GM12878 (cell line): Measurements from ENCODE around the gene C1orf35. TPM values are rescaled to one million over a fixed set of nuclear protein-coding genes. Genes with fewer than 3 reads are reported as not detected.

Experiments
- BACH1 ChIP-seq: fragments of 450-650 bp; IDR thresholded peaks from 2 replicates; pipeline ENCODE4 v1.6.1; 2017; ENCODE audit warnings: mild to moderate bottlenecking, borderline replicate concordance
- CBX3 ChIP-seq: fragments of 200-600 bp; sonication (generic); IDR thresholded peaks from 2 replicates; pipeline ENCODE4 v1.6.1; 2016; ENCODE audit warnings: low read depth, borderline replicate concordance
- CHD4 ChIP-seq: fragments of 200-600 bp; sonication (generic); IDR thresholded peaks from 2 replicates; pipeline ENCODE4 v1.6.1; 2016; ENCODE audit warnings: mild to moderate bottlenecking
- ETV6 ChIP-seq, 2 experiments: fragments of 450-650 bp in 1 of 2; IDR thresholded peaks in 1 of 2; conservative IDR thresholded peaks in 1 of 2; 2 replicates each; pipeline ENCODE4 v1.6.1; 2014; ENCODE audit warnings: antibody characterized with exemption in 1 of 2, borderline replicate concordance in 1 of 2, low read depth in 1 of 2, mild to moderate bottlenecking in 1 of 2, moderate library complexity in 1 of 2
- EZH2 ChIP-seq: IDR thresholded peaks from 2 replicates; pipeline ENCODE4 v1.6.1; 2012; ENCODE audit warnings: low read depth, mild to moderate bottlenecking, control low read depth, inconsistent platforms, low read length, borderline replicate concordance; ENCODE audit not compliant: control insufficient read depth
- NFYB ChIP-seq: IDR thresholded peaks from 2 replicates; pipeline ENCODE4 v1.6.1; 2011; ENCODE audit warnings: low read depth, mild to moderate bottlenecking, low read length, improper control_type of control experiment, moderate library complexity; ENCODE audit not compliant: insufficient read depth
- SIN3A ChIP-seq: IDR thresholded peaks from 2 replicates; pipeline ENCODE4 v1.6.1; 2012; ENCODE audit warnings: low read depth, low read length, improper control_type of control experiment
- SMAD5 ChIP-seq: IDR thresholded peaks from 2 replicates; pipeline ENCODE4 v1.6.1; 2016; ENCODE audit warnings: antibody characterized with exemption, low read depth
- SREBF2 ChIP-seq: IDR thresholded peaks from 2 replicates; pipeline ENCODE4 v1.6.1; 2012; ENCODE audit warnings: mild to moderate bottlenecking, low read length
- ZNF217 ChIP-seq: fragments of 450-650 bp; IDR thresholded peaks from 2 replicates; pipeline ENCODE4 v1.6.1; 2017; ENCODE audit warnings: antibody characterized with exemption, mild to moderate bottlenecking
- ZNF384 ChIP-seq: IDR thresholded peaks from 2 replicates; pipeline ENCODE4 v1.6.1; 2012; ENCODE audit warnings: low read depth, mild to moderate bottlenecking, low read length, improper control_type of control experiment, borderline replicate concordance
- polyA plus RNA-seq, 11 experiments: library from polyadenylated mRNA; depleted of rRNA in 4 of 11; unstranded in 6 of 11; stranded (reverse) in 5 of 11; fragments of >200 nt; fragmentation: Nextera tagmentation in 4 of 11; fragmentation: Illumina TruSeq in 1 of 11; extraction: Ambion mirVana in 4 of 11; extraction: Trizol in 1 of 11; gene quantifications; 1 replicate in 1 of 11; 2 replicates in 10 of 11; pipeline versions ENCODE4 v1.2.1 to v1.2.3, GENCODE V29; 2011 to 2016; ENCODE audit warnings: inconsistent platforms in 2 of 11, missing spikeins in 2 of 11, low read depth in 1 of 11
- total RNA-seq, 4 experiments: library from RNA; depleted of rRNA in 3 of 4; stranded (reverse); fragments of >200 nt in 3 of 4; fragmentation: Illumina TruSeq in 1 of 4; extraction: Trizol in 1 of 4; gene quantifications; 2 replicates each; pipeline versions ENCODE4 v1.2.1 to v1.2.3, GENCODE V29; 2013 to 2021
- TF ChIP-seq, protein P1 (sequence below): fragments of 450-650 bp; formaldehyde crosslinking; IDR thresholded peaks from 2 replicates; pipeline ENCODE4 v1.4.0; 2020; ENCODE audit warnings: mild to moderate bottlenecking, moderate library complexity
- TF ChIP-seq, protein P2 (sequence below): fragments of 150-350 bp; IDR thresholded peaks from 2 replicates; pipeline ENCODE4 v1.6.1; 2014; ENCODE audit warnings: mild to moderate bottlenecking, low read depth, low read length
- TF ChIP-seq, protein P3 (sequence below), 3 experiments: IDR thresholded peaks in 2 of 3; conservative IDR thresholded peaks in 1 of 3; 2 replicates each; pipeline ENCODE4 v1.5.1; 2011; ENCODE audit warnings: low read depth in 3 of 3, low read length in 3 of 3, mild to moderate bottlenecking in 3 of 3, control low read depth in 2 of 3, moderate library complexity in 2 of 3, inconsistent platforms in 1 of 3, mixed read lengths in 1 of 3; ENCODE audit not compliant: control insufficient read depth in 2 of 3, insufficient read depth in 1 of 3; ENCODE audit errors: extremely low read depth in 1 of 3
- TF ChIP-seq, protein P4 (sequence below): fragments of 450-650 bp; IDR thresholded peaks from 2 replicates; pipeline ENCODE4 v1.6.1; 2018; ENCODE audit warnings: borderline replicate concordance, mild to moderate bottlenecking; ENCODE audit not compliant: partially characterized antibody
- TF ChIP-seq, protein P5 (sequence below): fragments of 450-650 bp; IDR thresholded peaks from 2 replicates; pipeline ENCODE4 v1.6.1; 2016; ENCODE audit warnings: mild to moderate bottlenecking

C1orf35 gene
- total and polyA plus RNA-seq, 10 of the 15 experiments (the other 5 are each of a cell fraction or from before 2014, with no cell fraction given): 2.5 to 27.0 (median 10.6) TPM

DNA sequence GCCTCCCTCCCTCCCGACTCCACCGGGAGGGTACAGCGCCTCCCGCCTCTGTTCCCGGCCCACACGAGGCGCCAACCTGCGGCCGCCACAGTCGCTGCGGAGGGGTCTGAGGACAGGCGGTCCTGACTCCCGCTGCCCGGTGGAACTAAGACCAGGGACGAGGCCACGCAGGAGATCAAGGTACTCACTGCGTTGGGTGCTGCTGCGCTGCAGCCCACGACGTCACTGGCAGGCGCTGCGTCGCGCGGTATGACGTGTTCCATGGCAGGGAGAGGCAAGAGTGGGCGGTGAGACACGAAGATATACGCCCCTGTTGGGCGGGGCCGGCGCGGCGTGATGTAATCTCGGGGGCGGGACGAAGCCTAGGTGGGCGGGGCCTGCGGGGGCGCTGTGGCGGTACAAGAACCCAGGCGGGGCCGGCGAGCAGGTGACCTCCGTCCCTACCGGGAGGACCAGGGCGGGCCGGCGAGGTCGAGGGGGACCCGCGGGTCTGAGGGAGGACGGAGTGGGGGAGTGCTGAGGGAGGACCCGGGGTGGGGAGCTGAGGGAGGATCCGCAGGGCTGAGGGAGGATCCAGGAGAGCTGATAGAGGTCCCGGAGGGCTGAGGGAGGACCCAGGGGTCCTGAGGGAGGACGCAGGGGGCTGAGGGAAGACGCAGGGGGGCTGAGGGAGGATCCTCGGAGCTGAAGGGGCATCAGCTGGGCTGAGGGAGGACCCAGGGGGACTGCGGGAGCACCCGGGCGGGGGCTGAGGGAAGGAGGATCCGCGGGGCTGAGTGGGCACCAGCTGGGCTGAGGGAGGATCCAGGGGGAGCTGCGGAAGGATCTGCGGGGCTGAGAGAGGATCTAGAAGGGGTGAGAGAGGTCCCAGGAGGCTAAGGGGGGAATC, 6.2 kb upstream of the C1orf35 start, which contains the start of gene MRPL55 (continued):
- TF ChIP-seq, protein P1, sequence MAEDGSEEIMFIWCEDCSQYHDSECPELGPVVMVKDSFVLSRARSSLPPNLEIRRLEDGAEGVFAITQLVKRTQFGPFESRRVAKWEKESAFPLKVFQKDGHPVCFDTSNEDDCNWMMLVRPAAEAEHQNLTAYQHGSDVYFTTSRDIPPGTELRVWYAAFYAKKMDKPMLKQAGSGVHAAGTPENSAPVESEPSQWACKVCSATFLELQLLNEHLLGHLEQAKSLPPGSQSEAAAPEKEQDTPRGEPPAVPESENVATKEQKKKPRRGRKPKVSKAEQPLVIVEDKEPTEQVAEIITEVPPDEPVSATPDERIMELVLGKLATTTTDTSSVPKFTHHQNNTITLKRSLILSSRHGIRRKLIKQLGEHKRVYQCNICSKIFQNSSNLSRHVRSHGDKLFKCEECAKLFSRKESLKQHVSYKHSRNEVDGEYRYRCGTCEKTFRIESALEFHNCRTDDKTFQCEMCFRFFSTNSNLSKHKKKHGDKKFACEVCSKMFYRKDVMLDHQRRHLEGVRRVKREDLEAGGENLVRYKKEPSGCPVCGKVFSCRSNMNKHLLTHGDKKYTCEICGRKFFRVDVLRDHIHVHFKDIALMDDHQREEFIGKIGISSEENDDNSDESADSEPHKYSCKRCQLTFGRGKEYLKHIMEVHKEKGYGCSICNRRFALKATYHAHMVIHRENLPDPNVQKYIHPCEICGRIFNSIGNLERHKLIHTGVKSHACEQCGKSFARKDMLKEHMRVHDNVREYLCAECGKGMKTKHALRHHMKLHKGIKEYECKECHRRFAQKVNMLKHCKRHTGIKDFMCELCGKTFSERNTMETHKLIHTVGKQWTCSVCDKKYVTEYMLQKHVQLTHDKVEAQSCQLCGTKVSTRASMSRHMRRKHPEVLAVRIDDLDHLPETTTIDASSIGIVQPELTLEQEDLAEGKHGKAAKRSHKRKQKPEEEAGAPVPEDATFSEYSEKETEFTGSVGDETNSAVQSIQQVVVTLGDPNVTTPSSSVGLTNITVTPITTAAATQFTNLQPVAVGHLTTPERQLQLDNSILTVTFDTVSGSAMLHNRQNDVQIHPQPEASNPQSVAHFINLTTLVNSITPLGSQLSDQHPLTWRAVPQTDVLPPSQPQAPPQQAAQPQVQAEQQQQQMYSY (CRISPR knock-in tag): no peak
- TF ChIP-seq, protein P2, sequence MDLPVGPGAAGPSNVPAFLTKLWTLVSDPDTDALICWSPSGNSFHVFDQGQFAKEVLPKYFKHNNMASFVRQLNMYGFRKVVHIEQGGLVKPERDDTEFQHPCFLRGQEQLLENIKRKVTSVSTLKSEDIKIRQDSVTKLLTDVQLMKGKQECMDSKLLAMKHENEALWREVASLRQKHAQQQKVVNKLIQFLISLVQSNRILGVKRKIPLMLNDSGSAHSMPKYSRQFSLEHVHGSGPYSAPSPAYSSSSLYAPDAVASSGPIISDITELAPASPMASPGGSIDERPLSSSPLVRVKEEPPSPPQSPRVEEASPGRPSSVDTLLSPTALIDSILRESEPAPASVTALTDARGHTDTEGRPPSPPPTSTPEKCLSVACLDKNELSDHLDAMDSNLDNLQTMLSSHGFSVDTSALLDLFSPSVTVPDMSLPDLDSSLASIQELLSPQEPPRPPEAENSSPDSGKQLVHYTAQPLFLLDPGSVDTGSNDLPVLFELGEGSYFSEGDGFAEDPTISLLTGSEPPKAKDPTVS: peak; percentile 21; the same call in 1 of the 2 replicates
- TF ChIP-seq ETV6 (conservative IDR thresholded peaks at IDR 0.05 in 1 of 2, IDR thresholded peaks at IDR 0.05 in 1 of 2; ENCODE audit: borderline replicate concordance in 1 of 2, low read depth in 1 of 2) (no peak), CBX3 (no peak), EZH2 (no peak), ZNF384 (no peak), SREBF2 (no peak), ZNF217 (no peak), BACH1 (peak; percentile 55; the same call in 1 of the 2 replicates), CHD4 (no peak), SMAD5 (peak; percentile 64), SIN3A (peak; percentile 84; the same call in 1 of the 2 replicates), NFYB (no peak)
- TF ChIP-seq, protein P3, sequence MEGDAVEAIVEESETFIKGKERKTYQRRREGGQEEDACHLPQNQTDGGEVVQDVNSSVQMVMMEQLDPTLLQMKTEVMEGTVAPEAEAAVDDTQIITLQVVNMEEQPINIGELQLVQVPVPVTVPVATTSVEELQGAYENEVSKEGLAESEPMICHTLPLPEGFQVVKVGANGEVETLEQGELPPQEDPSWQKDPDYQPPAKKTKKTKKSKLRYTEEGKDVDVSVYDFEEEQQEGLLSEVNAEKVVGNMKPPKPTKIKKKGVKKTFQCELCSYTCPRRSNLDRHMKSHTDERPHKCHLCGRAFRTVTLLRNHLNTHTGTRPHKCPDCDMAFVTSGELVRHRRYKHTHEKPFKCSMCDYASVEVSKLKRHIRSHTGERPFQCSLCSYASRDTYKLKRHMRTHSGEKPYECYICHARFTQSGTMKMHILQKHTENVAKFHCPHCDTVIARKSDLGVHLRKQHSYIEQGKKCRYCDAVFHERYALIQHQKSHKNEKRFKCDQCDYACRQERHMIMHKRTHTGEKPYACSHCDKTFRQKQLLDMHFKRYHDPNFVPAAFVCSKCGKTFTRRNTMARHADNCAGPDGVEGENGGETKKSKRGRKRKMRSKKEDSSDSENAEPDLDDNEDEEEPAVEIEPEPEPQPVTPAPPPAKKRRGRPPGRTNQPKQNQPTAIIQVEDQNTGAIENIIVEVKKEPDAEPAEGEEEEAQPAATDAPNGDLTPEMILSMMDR (IDR thresholded peaks at IDR 0.05 in 2 of 3, conservative IDR thresholded peaks at IDR 0.05 in 1 of 3; ENCODE audit: control insufficient read depth in 2 of 3, extremely low read depth in 1 of 3, insufficient read depth in 1 of 3, low read depth in 3 of 3, low read length in 3 of 3): 0 out of 6 replicates have a peak, but pooled peaks of 1 of the 3 experiments have one; percentile 8
- TF ChIP-seq, protein P4, sequence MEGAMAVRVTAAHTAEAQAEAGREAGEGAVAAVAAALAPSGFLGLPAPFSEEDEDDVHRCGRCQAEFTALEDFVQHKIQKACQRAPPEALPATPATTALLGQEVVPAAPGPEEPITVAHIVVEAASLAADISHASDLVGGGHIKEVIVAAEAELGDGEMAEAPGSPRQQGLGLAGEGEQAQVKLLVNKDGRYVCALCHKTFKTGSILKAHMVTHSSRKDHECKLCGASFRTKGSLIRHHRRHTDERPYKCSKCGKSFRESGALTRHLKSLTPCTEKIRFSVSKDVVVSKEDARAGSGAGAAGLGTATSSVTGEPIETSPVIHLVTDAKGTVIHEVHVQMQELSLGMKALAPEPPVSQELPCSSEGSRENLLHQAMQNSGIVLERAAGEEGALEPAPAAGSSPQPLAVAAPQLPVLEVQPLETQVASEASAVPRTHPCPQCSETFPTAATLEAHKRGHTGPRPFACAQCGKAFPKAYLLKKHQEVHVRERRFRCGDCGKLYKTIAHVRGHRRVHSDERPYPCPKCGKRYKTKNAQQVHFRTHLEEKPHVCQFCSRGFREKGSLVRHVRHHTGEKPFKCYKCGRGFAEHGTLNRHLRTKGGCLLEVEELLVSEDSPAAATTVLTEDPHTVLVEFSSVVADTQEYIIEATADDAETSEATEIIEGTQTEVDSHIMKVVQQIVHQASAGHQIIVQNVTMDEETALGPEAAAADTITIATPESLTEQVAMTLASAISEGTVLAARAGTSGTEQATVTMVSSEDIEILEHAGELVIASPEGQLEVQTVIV: no peak
- TF ChIP-seq, protein P5, sequence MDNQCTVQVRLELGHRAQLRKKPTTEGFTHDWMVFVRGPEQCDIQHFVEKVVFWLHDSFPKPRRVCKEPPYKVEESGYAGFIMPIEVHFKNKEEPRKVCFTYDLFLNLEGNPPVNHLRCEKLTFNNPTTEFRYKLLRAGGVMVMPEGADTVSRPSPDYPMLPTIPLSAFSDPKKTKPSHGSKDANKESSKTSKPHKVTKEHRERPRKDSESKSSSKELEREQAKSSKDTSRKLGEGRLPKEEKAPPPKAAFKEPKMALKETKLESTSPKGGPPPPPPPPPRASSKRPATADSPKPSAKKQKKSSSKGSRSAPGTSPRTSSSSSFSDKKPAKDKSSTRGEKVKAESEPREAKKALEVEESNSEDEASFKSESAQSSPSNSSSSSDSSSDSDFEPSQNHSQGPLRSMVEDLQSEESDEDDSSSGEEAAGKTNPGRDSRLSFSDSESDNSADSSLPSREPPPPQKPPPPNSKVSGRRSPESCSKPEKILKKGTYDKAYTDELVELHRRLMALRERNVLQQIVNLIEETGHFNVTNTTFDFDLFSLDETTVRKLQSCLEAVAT: no peak
